ENCODE results near the gene NDUFA13.

Gene NDUFA13

GRCh38 chr19:19510432-19510831, 5.6 kb upstream of the NDUFA13 start:
- no peak for DNase-seq (ENCODE audit: low spot score)

DNA sequence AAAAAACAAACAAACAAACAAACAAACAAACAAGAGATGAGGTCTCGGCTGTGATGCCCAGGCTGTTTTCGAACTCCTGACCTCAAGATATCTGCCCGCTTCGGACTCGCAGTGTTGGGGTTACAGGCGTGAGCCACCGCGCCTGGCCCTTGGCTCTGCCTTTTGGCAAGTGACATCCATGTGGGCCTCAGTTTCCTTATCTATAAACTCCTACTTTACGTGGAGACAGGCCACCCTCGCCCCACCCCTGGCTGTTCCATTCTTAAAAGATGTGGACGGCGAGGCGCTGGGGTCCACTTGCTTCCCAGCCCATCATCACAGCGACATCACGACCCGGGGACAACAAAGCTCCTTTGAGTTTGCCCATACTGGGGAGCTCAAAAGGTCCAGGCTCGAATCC, 2.3 kb upstream of the NDUFA13 start:
- no peak for DNase-seq (ENCODE audit: low spot score)

DNA sequence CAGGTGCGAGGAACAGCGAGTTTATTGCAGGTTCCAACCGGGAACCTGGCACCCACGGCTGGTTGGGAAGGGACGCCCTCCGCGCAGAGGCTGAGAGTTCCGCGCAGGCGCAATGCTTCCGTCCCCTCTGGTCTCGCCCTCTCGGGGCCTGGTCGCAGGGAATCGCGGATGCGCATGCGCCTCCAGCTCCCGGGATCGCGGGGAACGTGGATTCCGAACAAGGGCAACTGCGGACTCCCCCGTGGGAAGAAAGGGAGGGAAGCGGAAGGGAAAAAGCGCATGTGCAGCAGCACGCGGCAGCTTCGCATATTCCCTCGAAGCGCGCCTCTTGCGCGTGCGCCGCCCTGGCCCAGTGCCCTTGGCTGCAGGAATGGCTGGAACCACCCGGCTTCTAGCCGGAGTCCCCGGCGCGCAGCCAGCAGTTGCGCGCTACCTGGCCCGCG, 1.8 kb upstream of the NDUFA13 start:
- peak; percentile 33 for DNase-seq (ENCODE audit: low spot score)

DNA sequence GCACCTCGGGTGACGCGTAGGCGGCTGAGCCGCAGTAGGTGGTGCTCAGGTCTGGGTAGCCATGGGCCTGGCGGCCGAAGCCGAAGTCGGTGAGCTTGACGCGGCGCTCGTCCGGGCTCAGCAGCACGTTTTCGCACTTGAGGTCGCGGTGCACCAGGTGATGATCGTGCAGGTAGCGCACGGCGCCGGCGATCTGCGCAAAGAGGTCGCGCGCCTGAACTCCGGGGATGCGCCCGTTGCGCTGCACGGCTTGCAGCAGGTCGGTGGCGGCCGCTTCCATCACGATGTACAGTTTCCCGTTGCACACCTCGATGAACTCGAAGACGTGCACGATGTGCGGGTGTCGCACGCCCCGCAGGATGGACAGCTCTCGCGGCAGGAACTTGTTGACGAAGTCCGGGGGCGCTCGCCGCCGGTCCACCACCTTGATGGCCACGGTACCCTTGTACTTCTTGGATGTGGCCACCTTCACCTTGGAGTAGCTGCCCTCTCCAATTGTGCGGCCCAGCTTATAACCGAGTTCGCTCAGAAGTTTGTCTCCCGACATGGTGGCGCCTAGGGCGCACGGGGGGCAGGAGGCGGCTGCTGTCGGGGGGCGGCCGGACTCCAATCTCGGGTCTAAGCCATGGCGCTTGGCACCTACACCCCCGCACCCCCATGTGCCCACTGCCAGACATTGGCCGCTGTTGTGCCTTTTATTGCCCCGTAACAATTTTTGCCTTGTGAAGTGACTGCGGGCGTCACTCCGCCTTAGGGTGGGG, 964 bp upstream of the NDUFA13 start, which contains the start of gene TSSK6:
TSS of gene TSSK6 (minus strand) at position 668 of the 761 bp plus-strand sequence. CDS start at position 547, 121 bp downstream.
- no peak for DNase-seq (ENCODE audit: low spot score)

DNA sequence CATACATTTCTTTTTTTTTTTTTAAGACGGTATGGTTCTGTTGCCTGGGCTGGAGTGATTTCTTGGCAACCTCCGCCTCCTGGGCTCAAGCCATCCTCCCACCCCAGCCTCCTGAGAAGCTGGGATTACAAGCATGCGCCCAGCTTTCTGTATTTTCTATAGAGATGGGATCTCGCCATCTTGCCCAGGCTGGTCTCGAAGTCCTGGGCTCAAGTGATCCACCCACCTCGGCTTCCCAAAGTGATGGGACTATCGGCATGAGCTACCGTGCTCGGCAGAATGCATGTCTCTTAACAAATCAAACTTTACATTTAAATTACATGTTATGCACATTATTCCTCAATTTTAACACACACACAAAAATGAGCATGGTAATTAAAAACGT, 1.2 kb downstream of the NDUFA13 start:
- DNase-seq (ENCODE audit: low spot score) = no peak

- DNase-seq (ENCODE audit: low spot score) = no peak
These were observed 5.0 kb downstream of the NDUFA13 start for GRCh38 chr19:19520989-19521388.

DNA sequence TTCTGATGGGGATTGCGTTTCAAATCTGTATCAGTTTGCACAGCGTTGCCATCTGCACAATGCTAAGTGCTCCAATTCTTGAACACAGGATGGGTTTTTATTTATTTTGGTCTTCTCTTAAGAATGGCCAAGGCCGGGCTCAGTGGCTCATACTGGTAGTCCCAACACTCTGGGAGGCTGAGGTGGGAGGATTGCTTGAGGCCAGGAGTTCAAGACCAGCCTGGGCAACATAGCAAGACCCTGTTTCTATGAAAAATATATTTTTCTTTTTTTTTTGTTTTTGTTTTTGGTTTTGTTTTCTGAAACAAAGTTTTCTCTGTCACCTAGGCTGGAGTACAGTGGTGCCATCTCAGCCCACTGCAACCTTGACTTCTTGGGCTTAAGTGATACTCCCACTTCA, 7.2 kb downstream of the NDUFA13 start:
- no peak for DNase-seq (ENCODE audit: low spot score)

- DNase-seq (ENCODE audit: low spot score) = no peak
These were observed 8.0 kb downstream of the NDUFA13 start for GRCh38 chr19:19524053-19524452.

DNA sequence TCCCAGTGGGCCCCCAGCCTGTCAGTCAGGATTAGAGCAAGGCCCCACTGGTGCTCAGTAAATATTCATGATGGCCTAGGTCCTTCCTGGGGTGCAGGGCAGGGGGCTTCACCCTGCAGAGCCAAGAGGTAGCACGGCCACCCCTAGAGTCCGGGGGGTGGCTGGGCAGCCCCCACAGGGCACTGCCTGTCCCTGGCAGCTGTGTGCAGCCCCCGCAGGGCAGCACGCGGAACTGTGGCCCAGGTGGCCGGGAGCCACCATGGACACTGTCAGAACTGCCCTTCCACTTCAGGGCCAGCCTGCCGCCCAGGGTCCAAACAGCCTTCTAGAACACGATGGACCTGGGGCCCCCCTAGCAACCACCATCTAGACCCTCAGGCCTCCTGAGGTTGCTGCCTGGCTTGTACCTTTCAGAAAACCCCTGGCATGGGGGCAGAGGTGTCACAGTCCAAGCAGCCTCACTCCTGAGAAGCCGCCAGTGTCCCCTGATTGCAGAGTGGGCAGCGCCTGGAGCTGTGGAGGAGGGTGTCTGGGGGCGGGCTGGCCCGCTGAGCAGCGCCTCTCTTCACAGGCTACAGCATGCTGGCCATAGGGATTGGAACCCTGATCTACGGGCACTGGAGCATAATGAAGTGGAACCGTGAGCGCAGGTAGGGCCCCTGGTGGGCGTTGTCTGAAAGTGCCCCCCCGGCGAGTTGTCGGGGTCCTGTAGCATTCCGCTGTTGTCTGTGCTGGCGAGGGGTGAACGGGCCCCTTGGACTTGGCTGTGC, 9.8 kb downstream of the NDUFA13 start:
- no peak for DNase-seq (ENCODE audit: low spot score)

- DNase-seq (ENCODE audit: low spot score) = no peak
These were observed 10.8 kb downstream of the NDUFA13 start for GRCh38 chr19:19526581-19527370.

DNA sequence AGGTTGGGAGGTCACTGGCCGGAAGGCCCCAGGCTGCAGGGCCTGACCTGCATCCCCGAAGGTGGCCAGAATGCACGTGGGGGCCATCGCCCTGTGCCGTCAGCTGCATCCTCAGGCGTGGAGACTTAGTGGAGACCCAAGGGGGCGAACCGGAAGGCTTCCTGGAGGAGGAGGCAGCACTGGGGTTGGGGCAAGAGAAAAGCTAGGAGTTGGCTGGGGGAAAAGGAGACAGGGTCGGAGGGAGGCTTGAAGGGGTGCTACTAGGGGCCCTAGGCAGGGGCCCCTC, 11.3 kb downstream of the NDUFA13 start:
- DNase-seq (ENCODE audit: low spot score) = no peak

- DNase-seq (ENCODE audit: low spot score) = no peak
These were observed 11.9 kb downstream of the NDUFA13 start for GRCh38 chr19:19527674-19528625.

- DNase-seq (ENCODE audit: low spot score) = no peak
These were observed 12.9 kb downstream of the NDUFA13 start, which contains the start of gene YJEFN3 for GRCh38 chr19:19528721-19529490. Gene YJEFN3 (plus strand): TSS chr19:19528911. CDS start chr19:19528933, 22 bp downstream.

GRCh38 chr19:19529783-19530422, 13.9 kb downstream of the NDUFA13 start:
- DNase-seq (ENCODE audit: low spot score) = no peak

DNA sequence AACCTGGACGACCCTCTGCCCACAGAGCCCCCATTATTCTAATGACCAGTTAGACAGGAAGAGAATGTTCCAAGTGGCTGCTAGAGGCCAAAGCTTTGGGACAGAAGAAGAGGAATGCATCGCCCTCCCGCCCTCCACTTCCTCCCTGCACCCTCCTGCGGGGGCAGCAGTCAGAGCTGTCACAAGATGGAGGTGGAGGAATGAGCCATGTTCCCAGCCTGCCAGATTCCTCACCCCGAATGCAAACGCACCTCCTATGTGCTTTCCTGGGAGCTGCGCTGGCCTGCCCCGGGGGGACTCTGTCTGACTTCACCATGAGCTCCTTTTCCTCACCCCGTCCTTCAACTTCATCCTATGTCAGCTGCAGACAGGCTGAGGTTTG, 14.4 kb downstream of the NDUFA13 start:
- DNase-seq (ENCODE audit: low spot score) = no peak

- DNase-seq (ENCODE audit: low spot score) = no peak
These were observed 14.9 kb downstream of the NDUFA13 start for GRCh38 chr19:19530889-19531288.

DNA sequence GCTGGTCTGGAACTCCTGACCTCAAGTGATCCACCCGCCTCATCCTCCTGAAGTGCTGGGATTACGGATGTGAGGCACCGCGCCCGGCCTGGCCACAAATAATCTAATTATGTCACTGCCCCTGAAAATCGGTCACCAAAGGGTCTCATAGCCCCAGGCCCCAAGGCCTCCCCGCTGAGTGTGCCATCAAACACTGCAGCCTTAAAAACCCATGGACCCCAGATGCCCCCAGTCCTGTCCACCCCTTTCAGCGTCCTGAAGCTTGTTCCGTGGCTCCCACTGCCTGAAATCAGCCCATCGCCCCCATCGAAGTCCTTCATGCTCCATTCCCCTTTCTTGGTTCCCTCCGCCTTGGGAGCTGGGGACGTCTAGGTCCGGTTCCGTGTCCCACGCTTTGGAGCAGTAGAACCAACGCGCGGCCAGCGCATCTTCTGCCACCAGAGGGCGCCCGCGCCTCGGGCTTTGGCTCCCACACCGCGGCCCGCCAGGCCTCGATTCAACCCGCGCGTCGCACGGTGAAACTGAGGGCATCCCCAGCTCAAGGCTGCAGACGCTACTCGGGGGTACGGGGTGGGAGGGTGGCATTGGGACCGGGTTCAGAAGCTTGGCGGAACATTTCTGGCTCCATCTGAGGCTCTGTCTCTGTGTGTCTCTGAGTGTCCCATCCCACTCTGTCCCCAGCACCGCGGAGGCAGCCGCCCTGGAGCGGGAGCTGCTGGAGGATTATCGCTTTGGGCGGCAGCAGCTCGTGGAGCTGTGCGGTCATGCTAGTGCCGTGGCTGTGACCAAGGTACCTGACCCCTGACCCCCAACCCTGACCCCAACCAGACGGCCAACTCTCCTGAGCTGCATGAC, 16.2 kb downstream of the NDUFA13 start:
- peak; percentile 61 for DNase-seq (ENCODE audit: low spot score)

DNA sequence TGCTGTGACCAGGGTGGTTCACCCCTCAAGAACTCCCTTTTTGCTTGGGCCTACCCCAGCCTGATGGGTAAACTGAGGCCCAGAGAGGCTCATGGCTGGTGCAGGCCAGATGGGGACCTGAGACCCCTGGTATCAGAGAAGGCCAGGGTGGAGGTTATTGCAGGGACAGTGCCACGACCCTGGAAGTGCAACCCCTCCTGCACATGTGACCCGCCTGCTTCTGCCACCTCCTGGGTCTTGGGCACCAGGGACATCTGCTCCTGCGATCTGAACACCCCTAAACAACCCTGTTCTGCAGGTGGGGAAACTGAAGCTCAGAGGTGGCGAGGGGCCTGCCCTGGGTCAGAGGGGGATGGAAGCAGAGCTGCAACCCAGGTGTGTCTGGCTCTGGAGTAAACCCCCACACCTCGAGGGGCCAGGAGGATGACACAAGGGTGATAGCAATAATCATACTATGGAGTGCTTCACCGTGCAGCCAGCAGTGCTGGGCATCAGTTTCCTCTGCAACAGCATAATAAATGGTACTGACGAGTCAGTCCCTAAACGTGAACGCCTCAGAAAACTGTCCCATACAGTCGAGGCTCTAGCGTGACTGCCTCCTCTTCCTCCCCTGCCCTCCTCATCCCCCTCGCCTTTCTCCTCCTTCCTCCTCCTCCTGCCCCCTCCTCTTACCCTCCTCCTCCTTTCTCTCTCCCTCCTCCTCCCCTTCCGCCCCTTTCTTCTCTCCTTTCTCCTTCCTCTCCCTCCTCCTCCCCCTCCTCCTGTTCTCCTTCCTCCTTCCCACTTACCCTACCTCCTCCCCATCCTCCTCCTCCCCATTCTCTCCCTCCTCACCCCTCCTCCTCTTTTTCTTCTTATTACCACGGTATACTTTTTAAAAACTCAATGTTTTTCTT, 17.0 kb downstream of the NDUFA13 start:
- no peak for DNase-seq (ENCODE audit: low spot score)

Data from kidney capillary endothelial cell (primary cell).